C4-2B (cell line): Measurements from ENCODE around the gene REXO1.
"Not testable (repeated sequence)": the region's sequence is repeated elsewhere in the genome, so short reads cannot be mapped to it uniquely, and the experiment has no call there.

Source experiments
- H3K27ac ChIP-seq: fragments of 450-650 bp; 2 replicates; pipeline ENCODE4 v1.5.1; 2017
- ZFX ChIP-seq: fragments of 450-650 bp; IDR thresholded peaks from 2 replicates; pipeline ENCODE4 v1.6.1; 2017
- TF ChIP-seq, protein P1 (sequence below): fragments of 450-650 bp; conservative IDR thresholded peaks from 2 replicates; pipeline ENCODE4 v1.5.1; 2017; ENCODE audit warnings: mild to moderate bottlenecking

REXO1 gene

DNA sequence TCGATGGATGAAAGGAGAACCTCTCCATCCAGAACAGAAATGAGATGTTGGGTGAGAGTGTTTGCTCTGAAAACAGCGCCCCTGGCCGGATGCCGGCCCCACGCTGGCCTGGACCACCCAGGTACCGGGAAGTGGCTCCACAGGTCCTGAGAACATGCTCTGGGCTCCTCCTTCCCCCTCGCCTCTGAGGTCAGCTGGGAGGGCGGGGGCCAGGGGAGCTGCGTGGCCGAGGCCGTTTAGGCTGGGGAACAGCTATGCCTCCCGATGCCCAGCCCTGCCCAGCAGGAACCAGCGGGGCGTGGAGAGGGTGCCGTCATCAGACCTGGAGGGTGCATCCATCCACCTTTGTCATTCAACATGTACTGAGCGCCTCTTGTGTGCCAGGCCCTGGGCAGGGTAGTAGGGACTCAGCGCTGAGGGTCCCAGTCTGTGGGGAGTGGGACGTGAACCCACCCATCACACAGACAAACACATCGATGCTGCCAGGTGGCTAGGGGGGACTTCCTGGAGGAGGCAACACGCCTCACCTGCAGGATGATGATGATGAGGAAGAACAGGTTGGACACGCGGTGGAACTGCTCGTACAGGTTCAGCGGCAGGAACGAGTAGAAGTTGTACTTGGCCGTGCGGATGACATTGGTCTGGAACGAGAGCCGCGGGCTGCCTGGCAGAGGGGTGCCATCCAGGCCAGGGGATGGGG lies 40.4 kb downstream of the REXO1 start:
- TF ChIP-seq ZFX = no peak
- TF ChIP-seq, protein P1, sequence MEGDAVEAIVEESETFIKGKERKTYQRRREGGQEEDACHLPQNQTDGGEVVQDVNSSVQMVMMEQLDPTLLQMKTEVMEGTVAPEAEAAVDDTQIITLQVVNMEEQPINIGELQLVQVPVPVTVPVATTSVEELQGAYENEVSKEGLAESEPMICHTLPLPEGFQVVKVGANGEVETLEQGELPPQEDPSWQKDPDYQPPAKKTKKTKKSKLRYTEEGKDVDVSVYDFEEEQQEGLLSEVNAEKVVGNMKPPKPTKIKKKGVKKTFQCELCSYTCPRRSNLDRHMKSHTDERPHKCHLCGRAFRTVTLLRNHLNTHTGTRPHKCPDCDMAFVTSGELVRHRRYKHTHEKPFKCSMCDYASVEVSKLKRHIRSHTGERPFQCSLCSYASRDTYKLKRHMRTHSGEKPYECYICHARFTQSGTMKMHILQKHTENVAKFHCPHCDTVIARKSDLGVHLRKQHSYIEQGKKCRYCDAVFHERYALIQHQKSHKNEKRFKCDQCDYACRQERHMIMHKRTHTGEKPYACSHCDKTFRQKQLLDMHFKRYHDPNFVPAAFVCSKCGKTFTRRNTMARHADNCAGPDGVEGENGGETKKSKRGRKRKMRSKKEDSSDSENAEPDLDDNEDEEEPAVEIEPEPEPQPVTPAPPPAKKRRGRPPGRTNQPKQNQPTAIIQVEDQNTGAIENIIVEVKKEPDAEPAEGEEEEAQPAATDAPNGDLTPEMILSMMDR = no peak
- H3K27ac ChIP-seq = no peak overlapping the region

DNA sequence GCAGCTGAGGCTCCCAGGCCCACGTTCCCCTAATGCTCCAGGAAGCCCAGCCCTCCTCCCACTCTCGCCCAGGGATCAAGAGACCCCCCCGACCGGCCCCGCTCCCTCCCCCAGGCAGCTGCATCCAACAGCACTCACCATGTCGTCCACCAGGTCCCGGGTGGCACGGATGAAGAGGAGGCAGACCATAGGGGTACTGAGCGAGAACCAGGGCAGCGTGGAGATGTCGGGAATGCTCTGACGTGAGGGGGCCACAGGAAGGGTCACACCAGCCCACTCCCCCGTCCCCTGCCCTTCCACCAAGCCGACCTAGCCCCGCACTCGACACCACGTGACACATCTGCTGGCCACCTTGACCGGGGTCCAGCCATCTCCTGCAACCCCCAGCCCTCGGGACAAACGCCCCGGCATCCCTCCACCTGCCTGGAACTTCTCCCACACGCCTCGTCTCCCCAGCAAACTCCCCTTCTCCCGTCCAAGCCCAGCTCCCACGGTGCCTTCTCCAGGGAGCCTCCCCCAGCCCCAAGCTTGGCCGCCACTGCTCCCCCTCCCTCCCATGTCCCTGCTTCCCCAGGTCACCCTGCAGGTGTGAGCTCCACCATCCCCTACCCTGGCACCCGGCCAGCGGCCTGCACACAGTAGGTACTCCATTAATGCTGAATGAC lies 41.1 kb downstream of the REXO1 start:
- H3K27ac ChIP-seq = no peak overlapping the region
- TF ChIP-seq ZFX = no peak
- TF ChIP-seq, protein P1 = no peak

DNA sequence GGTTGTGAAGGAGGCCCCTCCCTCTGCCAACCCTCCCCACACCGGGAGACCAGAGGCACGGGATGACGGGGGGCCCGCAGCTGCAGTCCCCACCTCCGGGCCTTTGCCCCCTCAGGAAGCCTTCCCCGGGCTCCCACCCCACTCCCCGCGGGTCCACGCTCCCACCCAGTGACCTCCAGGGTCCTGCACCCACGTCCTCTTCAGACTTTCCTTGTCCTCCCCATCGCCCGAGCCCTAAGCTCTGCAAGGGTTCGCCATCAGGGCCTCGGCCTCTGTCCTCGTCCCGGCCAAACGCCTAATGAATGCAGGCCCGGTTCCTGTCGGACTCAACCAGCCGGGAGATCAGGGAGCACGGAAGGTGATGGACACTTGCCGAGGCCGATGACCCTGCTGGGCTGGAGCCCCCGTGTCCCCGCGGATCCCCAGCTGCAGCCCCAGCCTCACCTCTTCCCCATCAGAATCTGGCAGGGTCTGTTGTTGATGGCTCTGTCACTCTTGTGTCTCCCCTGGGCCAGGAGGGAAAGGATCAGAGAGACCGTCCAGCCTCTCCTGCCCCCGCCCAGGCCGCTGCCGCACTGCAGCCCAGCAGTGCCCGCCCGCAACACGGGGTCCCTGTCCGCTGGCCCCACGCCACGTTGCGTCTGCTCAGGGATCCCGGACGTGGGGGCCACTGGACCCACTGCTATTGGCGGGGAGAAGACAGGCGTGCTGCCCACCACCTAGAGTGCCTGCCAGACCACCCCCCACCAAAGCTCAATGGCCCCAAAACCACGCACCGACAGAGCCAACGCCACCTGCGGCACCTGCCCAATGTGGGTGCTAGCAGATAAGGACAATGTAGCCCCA lies 41.9 kb downstream of the REXO1 start:
- no peak overlapping the region for H3K27ac ChIP-seq
- no peak for TF ChIP-seq ZFX
- TF ChIP-seq, protein P1 = no peak

DNA sequence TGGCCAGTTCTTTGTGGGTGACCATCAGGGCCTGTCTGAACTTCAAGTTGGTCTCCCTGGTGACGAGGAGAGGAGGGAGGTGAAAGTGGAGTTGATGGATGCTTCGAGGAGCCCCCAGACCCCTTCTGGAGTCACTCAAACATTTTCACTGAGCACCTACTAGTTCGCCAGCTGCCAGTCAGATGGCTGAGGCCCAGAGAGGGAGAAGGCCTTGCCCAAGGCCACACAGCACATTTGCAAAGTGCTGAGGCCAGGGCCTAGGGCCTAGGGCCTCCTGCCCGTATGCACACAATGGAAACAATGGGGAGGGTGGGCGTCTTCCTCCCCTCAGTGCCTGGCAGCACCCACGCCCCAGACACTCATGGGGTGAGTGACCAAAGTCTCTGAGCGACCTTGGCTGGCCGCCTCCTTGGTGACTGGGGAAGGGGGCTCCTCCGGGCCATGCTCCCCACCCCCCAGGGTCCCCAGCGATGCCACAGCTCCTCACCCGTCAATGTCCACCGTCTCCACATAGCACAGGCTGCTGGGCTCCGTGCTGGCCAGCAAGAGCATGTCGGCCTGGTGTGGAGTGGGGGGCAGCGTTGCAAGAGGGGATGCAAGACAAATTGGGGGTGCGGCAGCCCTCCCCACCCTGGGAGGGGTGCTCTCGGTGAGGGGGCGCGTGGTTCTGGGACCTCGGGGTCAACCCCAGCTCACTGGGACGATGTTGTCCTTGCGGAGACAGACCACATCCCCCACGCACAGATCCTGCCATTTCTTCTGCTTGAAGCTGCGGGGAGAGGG lies 42.7 kb downstream of the REXO1 start:
- TF ChIP-seq, protein P1 = no peak
- no peak for TF ChIP-seq ZFX
- H3K27ac ChIP-seq = no peak overlapping the region

DNA sequence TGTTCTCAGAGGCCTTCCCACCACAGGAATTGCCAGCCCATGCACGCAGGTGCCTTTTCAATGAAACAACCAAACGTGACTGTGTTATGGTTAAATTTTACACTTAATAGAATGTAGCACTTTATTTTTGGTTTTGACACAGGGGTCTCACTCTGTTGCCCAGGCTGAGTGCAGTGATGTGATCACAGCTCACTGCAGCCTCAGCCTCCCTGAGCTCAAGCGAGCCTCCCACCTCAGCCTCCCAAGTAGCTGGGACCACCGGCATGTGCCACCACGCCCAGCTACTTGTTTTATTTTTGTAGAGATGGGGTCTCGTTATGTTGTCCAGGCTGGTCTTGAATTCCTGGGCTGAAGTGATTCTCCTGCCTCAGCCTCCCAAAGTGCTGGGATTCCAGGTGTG lies 43.4 kb downstream of the REXO1 start:
- TF ChIP-seq, protein P1 = no peak
- TF ChIP-seq ZFX = no peak
- no peak overlapping the region for H3K27ac ChIP-seq

DNA sequence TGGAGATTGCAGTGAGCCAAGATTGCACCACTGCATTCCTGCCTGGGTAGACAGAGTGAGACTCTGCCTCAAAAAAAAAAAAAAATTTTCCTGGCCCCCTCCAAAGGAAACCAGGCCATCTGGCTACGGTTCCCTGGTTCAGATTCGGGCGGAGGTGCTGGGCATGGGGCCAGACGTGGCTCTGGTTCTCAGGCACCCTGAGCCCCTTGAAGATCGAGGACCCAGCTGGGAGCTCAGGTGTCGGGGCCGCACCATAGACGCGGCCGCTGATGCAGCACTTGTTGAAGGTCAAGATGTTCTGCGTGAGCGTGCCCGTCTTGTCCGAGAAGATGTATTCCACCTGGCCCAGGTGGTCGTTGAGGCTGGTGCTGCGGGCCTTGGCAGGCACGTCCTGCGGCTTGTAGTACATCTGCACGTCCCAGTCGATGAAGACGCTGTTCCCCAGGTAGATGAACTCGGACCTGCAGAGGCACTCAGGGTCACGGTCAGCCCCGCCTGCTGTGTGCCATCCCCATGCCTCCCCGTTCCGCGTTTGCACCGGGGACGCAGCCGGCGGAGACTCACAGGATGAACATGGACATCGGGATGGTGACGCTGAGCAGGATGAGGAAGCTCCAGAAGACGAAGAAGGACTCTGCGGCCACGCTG lies 48.5 kb downstream of the REXO1 start:
- no peak overlapping the region for H3K27ac ChIP-seq
- TF ChIP-seq, protein P1 = no peak
- no peak for TF ChIP-seq ZFX

DNA sequence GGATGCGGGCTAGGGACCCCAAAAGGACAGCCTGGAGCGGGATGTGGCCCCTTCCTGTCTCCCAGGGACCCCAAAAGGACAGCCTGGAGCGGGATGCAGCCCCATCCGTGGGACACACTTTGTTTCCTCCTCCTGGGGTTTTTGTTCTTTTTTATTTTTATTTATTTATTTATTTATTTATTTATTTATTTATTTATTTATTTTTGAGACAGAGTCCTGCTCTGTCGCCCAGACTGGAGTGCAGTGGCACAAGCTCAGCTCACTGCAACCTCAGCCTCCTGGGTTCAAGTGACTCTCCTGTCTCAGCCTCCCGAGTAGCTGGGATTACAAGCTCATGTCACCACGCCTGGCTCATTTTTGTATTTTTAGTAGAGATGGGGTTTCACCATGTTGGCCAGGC lies 51.0 kb downstream of the REXO1 start:
- H3K27ac ChIP-seq = not testable (repeated sequence)
